Activated naive CD4-positive, alpha-beta T cell treated with anti-CD3 and anti-CD28 coated beads, Interleukin-2, amount 50 U/mL, for 72 hours (primary cell): ENCODE data around the gene KRTAP4-9. TPM values are rescaled to one million over a fixed set of nuclear protein-coding genes. Genes with fewer than 3 reads are reported as not detected.
"Not testable (repeated sequence)": the region's sequence is repeated elsewhere in the genome, so short reads cannot be mapped to it uniquely, and the experiment has no call there.

ENCODE experiments used
- ATAC-seq, 2 donors: fragments of 150-1000 bp; cut with Tn5 transposase; 2 replicates each; pipeline ENCODE4 v1.10.0; 2021; ENCODE audit warnings: mild to moderate bottlenecking in 2 of 2, moderate library complexity in 2 of 2
- DNase-seq, 2 donors: peaks; one replicate each; pipeline ENCODE4 v3.0.0; 2021 to 2022; ENCODE audit warnings: low spot score in 2 of 2
- H3K27ac Mint-ChIP-seq, 2 donors: one replicate each; pipeline ENCODE4 v1.8.0; 2022; ENCODE audit warnings: mild to moderate bottlenecking in 2 of 2, mixed read lengths in 2 of 2
- H3K36me3 Mint-ChIP-seq, 2 donors: one replicate each; pipeline ENCODE4 v1.8.0; 2022; ENCODE audit warnings: mixed read lengths in 2 of 2
- H3K9me3 Mint-ChIP-seq, 2 donors: one replicate each; pipeline ENCODE4 v1.8.0; 2022; ENCODE audit warnings: mixed read lengths in 2 of 2
- total RNA-seq, 2 donors: library from RNA; stranded (reverse); gene quantifications; one replicate each; pipeline ENCODE4 v1.2.3, GENCODE V29; 2022

The KRTAP4-9 gene
- total RNA-seq, 2 donors from 2014 or later: not detected

- H3K36me3 Mint-ChIP-seq, DNase-seq, ATAC-seq: not testable (repeated sequence)
- Mint-ChIP-seq H3K27ac (peak within 1 kb of the TSS in 1 of 2 donors; percentile 8), H3K9me3 (peaks cover 4 to 10% of the 10 kb centered on the region in 2 donors)
Observed at GRCh38 chr17:41117846-41118386, 12.7 kb downstream of the KRTAP4-9 start, which contains the start of gene KRTAP4-11. Gene KRTAP4-11, minus strand, starts transcription at chr17:41118373. Its CDS starts 58 bp downstream, at chr17:41118315.

GRCh38 chr17:41118721-41119120 lies 13.5 kb downstream of the KRTAP4-9 start:
- ATAC-seq: no peak
- no peak for DNase-seq
- no peak overlapping the region for H3K27ac Mint-ChIP-seq
- H3K36me3 Mint-ChIP-seq: peaks cover 0 to 9% of the 10 kb centered on the region in 2 donors
- H3K9me3 Mint-ChIP-seq: peaks cover 8 to 10% of the 10 kb centered on the region in 2 donors

GRCh38 chr17:41119696-41120690 lies 14.8 kb downstream of the KRTAP4-9 start:
- not testable (repeated sequence) for H3K36me3 Mint-ChIP-seq, DNase-seq, ATAC-seq
- H3K9me3 Mint-ChIP-seq: peaks cover 8 to 10% of the 10 kb centered on the region in 2 donors
- H3K27ac Mint-ChIP-seq: peak overlapping the region in 1 of 2 donors; percentile 81

GRCh38 chr17:41121742-41122141 lies 16.6 kb downstream of the KRTAP4-9 start:
- H3K9me3 Mint-ChIP-seq: peaks cover 10 to 12% of the 10 kb centered on the region in 2 donors
- ATAC-seq (no peak), DNase-seq (no peak)
- peaks cover 0 to 9% of the 10 kb centered on the region in 2 donors for H3K36me3 Mint-ChIP-seq
- no peak overlapping the region for H3K27ac Mint-ChIP-seq

- not testable (repeated sequence) for DNase-seq, H3K36me3 Mint-ChIP-seq, ATAC-seq
- H3K27ac Mint-ChIP-seq: peak overlapping the region; percentile 41 to 73
- peaks cover 10 to 15% of the 10 kb centered on the region in 2 donors for H3K9me3 Mint-ChIP-seq
Observed at GRCh38 chr17:41123292-41123990, 18.3 kb downstream of the KRTAP4-9 start.

GRCh38 chr17:41123991-41124371 lies 18.8 kb downstream of the KRTAP4-9 start, which contains the start of gene KRTAP4-12:
Gene KRTAP4-12, minus strand, starts transcription at chr17:41124182. Its CDS starts 60 bp downstream, at chr17:41124122.
- H3K27ac Mint-ChIP-seq: peak within 1 kb of the TSS; percentile 41 to 73
- DNase-seq, H3K36me3 Mint-ChIP-seq, ATAC-seq: not testable (repeated sequence)
- H3K9me3 Mint-ChIP-seq: peaks cover 10 to 18% of the 10 kb centered on the region in 2 donors

DNA sequence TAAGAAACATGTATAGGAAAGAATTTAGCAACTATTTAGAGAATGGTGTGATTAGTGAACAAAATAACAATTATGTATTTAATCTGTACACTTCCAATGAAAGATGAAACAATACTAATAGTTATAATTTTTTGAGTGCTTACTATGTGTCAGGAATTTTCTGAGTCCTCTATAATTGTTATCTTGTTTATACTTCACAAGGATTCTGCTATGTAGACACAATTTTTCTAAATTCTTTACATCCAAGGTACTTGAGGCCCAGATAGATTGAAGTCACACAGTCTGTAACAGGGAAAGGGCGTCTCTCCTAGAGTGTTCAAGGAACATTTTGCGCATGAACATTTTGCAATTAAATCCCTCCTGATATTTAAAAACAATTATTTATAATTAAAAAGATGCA lies 19.9 kb downstream of the KRTAP4-9 start:
- no peak for ATAC-seq
- Mint-ChIP-seq H3K36me3 (peaks cover 0 to 9% of the 10 kb centered on the region in 2 donors), H3K27ac (no peak overlapping the region), H3K9me3 (peaks cover 10 to 20% of the 10 kb centered on the region in 2 donors)
- no peak for DNase-seq

DNA sequence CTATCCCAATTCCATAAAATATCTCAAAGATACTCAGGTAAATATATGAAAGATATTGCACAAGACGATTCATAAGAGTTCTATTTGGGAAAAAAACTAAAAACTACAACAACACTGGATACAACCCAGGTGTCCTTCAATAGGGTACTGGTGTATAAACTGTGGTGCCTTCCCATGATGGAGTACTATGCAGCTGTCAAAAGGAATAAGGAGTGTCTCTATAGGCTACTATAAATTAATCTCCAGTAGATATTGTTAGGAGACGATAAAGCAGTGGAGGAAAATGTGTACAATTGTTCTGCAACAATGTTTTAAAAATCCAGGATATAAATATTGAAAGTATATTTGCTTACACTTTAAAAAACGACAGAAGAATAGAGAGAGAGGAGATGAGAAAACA lies 21.2 kb downstream of the KRTAP4-9 start:
- no peak for DNase-seq
- no peak for ATAC-seq
- H3K27ac Mint-ChIP-seq: no peak overlapping the region
- peaks cover 6 to 16% of the 10 kb centered on the region in 2 donors for H3K9me3 Mint-ChIP-seq
- H3K36me3 Mint-ChIP-seq: peaks cover 0 to 4% of the 10 kb centered on the region in 2 donors

GRCh38 chr17:41127371-41127770 lies 22.2 kb downstream of the KRTAP4-9 start:
- H3K36me3 Mint-ChIP-seq: peaks cover 0 to under 1% of the 10 kb centered on the region in 2 donors
- DNase-seq (no peak), ATAC-seq (no peak)
- H3K9me3 Mint-ChIP-seq: peaks cover 1 to 16% of the 10 kb centered on the region in 2 donors
- H3K27ac Mint-ChIP-seq: no peak overlapping the region

DNA sequence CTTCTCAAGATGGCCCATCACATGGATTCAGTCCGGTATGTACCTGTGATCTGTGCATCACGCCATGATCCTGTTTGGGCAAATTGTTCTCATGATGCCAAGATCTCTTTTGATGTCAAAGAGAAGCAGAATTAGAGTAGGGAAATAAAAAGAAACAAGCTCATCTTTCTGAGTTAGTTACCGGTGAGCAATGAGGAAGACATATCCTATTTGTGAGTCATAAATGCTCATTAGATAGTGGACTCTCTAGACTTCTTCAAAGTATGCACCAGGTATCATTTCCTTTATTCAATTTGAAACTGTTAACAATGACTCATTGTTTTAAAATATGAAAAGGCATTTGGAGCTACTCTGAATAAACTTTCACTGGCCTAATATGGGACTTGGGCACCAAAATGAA lies 26.8 kb downstream of the KRTAP4-9 start:
- DNase-seq (no peak), ATAC-seq (peak in 1 of 2 donors; percentile 40)
- peak overlapping the region in 1 of 2 donors; percentile 17 for H3K27ac Mint-ChIP-seq
- H3K36me3 Mint-ChIP-seq: no peaks in the 10 kb centered on the region
- H3K9me3 Mint-ChIP-seq: peaks cover 0 to 8% of the 10 kb centered on the region in 2 donors

GRCh38 chr17:41133880-41134735 lies 28.9 kb downstream of the KRTAP4-9 start:
- DNase-seq: no peak
- Mint-ChIP-seq H3K27ac (no peak overlapping the region), H3K36me3 (no peaks in the 10 kb centered on the region), H3K9me3 (peaks cover 4 to 13% of the 10 kb centered on the region in 2 donors)
- ATAC-seq: peak in 1 of 2 donors; percentile 20

GRCh38 chr17:41139865-41140264 lies 34.7 kb downstream of the KRTAP4-9 start:
- DNase-seq, ATAC-seq: not testable (repeated sequence)
- Mint-ChIP-seq H3K36me3 (peaks cover 28 to 32% of the 10 kb centered on the region in 2 donors), H3K9me3 (peaks cover 28 to 45% of the 10 kb centered on the region in 2 donors), H3K27ac (peak overlapping the region in 1 of 2 donors; percentile 11)

DNA sequence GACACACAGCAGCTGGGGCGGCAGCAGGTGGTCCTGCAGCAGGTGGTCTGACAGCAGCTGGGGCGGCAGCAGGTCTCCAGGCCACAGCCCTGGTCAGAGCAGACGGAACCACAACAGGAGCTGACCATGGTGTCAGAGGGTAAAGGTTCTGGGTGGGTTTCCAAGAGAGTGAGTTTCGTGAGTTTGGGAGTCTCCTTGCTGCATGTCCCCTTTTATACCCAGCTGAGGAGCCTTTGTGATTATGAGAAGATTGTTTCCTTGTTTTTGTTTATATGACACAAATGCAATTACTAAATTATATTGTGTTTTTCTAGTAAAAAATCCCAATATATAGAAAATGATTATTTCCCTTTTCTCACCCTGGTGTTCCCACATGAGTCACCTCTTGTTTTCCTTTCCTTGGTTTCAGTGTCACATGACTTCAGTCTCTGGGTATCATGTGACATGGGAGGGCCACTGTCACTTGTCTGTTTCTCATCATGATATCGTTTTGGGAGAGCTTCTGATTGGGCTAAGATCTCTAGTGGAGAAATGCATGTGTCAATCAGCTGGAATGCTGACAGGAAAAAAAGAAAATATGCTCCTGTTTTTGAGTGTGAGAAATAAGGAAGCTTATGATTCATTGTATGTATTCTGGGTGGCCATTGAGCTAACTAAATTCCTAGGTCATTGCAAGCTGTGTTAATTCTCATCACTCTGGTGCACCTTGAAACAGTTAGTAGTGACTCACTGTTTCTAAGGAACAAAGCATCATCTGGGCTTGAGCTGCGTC lies 35.4 kb downstream of the KRTAP4-9 start, which contains the start of gene KRTAP4-6:
Gene KRTAP4-6, minus strand, starts transcription at position 185 of the 772 bp plus-strand sequence. Its CDS starts 57 bp downstream, at position 128.
- peak within 1 kb of the TSS in 1 of 2 donors; percentile 11 for H3K27ac Mint-ChIP-seq
- peaks cover 28 to 32% of the 10 kb centered on the region in 2 donors for H3K36me3 Mint-ChIP-seq
- no peak for ATAC-seq

GRCh38 chr17:41141361-41141760 lies 36.2 kb downstream of the KRTAP4-9 start:
- DNase-seq: no peak
- H3K9me3 Mint-ChIP-seq: peaks cover 28 to 45% of the 10 kb centered on the region in 2 donors
- no peak for ATAC-seq
- peaks cover 28 to 32% of the 10 kb centered on the region in 2 donors for H3K36me3 Mint-ChIP-seq
- H3K27ac Mint-ChIP-seq: no peak overlapping the region

More for the DNA sequence above, 35.4 kb downstream of the KRTAP4-9 start, which contains the start of gene KRTAP4-6:
- H3K9me3 Mint-ChIP-seq: peaks cover 28 to 45% of the 10 kb centered on the region in 2 donors
- DNase-seq: no peak

- DNase-seq (no peak), ATAC-seq (no peak)
- Mint-ChIP-seq H3K9me3 (peaks cover 20 to 27% of the 10 kb centered on the region in 2 donors), H3K27ac (no peak overlapping the region), H3K36me3 (peaks cover 23 to 27% of the 10 kb centered on the region in 2 donors)
Observed at GRCh38 chr17:41144846-41145245, 39.7 kb downstream of the KRTAP4-9 start.
